Sigmoid colon (tissue), 4 donors: ENCODE measurements around the gene TOMM70.

ENCODE experiments used
- CTCF ChIP-seq, 4 experiments: fragments of 450-650 bp in 3 of 4; fragments of 200-600 bp in 1 of 4; IDR thresholded peaks; one replicate each; pipeline ENCODE4 v1.5.1; 2016 to 2019; ENCODE audit warnings: antibody characterized with exemption in 4 of 4, mild to moderate bottlenecking in 3 of 4, moderate library complexity in 2 of 4
- EP300 ChIP-seq, 4 donors: sonication (generic); formaldehyde crosslinking; IDR thresholded peaks; one replicate each; pipeline ENCODE4 v1.6.1; 2017; ENCODE audit warnings: antibody characterized with exemption in 4 of 4
- POLR2A ChIP-seq, 2 donors: fragments of 450-650 bp; IDR thresholded peaks; one replicate each; pipeline ENCODE4 v1.6.1; 2016; ENCODE audit warnings: antibody characterized with exemption in 2 of 2, mild to moderate bottlenecking in 2 of 2, moderate library complexity in 2 of 2

GRCh38 chr3:100403362-100404249, 2.7 kb upstream of the TOMM70 start:
- TF ChIP-seq CTCF (IDR thresholded peaks at IDR 0.05) = no peak
- TF ChIP-seq POLR2A (IDR thresholded peaks at IDR 0.05) = no peak
- no peak for TF ChIP-seq EP300 (IDR thresholded peaks at IDR 0.05)
